Neural cell (in vitro differentiated cells): ENCODE results near the gene BTBD7. TPM values are rescaled to one million over a fixed set of nuclear protein-coding genes. Genes with fewer than 3 reads are reported as not detected.

Source experiments
- H2AFZ ChIP-seq: fragments of 200-600, 300-800 bp; sonication (generic), shearing (Covaris generic); 2 replicates; pipeline ENCODE4 v1.6.0; 2014; ENCODE audit warnings: low read depth, mild to moderate bottlenecking, antibody characterized with exemption, low read length, moderate library complexity
- H3F3A ChIP-seq: fragments of 200-600 bp; shearing (Covaris generic); 2 replicates; pipeline ENCODE4 v1.6.1; 2016; ENCODE audit warnings: mild to moderate bottlenecking, moderate library complexity, mixed read lengths, antibody characterized with exemption, low read length; ENCODE audit not compliant: insufficient read depth, poor library complexity, severe bottlenecking
- H3K27ac ChIP-seq: fragments of 200-600, 300-800 bp; sonication (generic), shearing (Covaris generic); 2 replicates; pipeline ENCODE4 v1.5.1; 2014; ENCODE audit warnings: mild to moderate bottlenecking, low read length, moderate library complexity
- H3K27me3 ChIP-seq: fragments of 300-800, 200-600 bp; sonication (generic), shearing (Covaris generic); 2 replicates; pipeline ENCODE4 v1.6.0; 2014; ENCODE audit warnings: mild to moderate bottlenecking, low read depth, low read length, moderate library complexity; ENCODE audit not compliant: insufficient read depth
- H3K36me3 ChIP-seq: fragments of 300-800, 200-600 bp; sonication (generic), shearing (Covaris generic); 2 replicates; pipeline ENCODE4 v1.5.1; 2014; ENCODE audit warnings: mild to moderate bottlenecking, antibody characterized with exemption, low read length, moderate library complexity; ENCODE audit not compliant: insufficient read depth
- H3K4me2 ChIP-seq: fragments of 300-800, 200-600 bp; sonication (generic), shearing (Covaris generic); 2 replicates; pipeline ENCODE4 v1.6.0; 2014; ENCODE audit warnings: mild to moderate bottlenecking, low read length
- H3K4me3 ChIP-seq: fragments of 300-800, 200-600 bp; sonication (generic), shearing (Covaris generic); 2 replicates; pipeline ENCODE4 v1.5.1; 2014; ENCODE audit warnings: mild to moderate bottlenecking, low read length, moderate library complexity
- H3K79me2 ChIP-seq: fragments of 200-600 bp; shearing (Covaris generic); replicated peaks from 2 replicates; pipeline ENCODE4 v1.6.0; 2014; ENCODE audit warnings: mild to moderate bottlenecking, low read length, moderate library complexity; ENCODE audit not compliant: insufficient read depth
- H3K9ac ChIP-seq: fragments of 300-800, 200-600 bp; sonication (generic), shearing (Covaris generic); 2 replicates; pipeline ENCODE4 v1.6.1; 2016; ENCODE audit warnings: mild to moderate bottlenecking, low read length, mixed read lengths
- H3K9me2 ChIP-seq: fragments of 200-600 bp; shearing (Covaris generic); 2 replicates; pipeline ENCODE4 v1.6.1; 2016; ENCODE audit warnings: mild to moderate bottlenecking, low read length, mixed read lengths; ENCODE audit not compliant: insufficient read depth
- H3K9me3 ChIP-seq: fragments of 200-600, 300-800 bp; sonication (generic), shearing (Covaris generic); 2 replicates; pipeline ENCODE4 v1.6.1; 2016; ENCODE audit warnings: mild to moderate bottlenecking, mixed run types, low read length, moderate library complexity, mixed read lengths
- H4K20me1 ChIP-seq: fragments of 200-600 bp; shearing (Covaris generic); 2 replicates; pipeline ENCODE4 v1.6.1; 2016; ENCODE audit warnings: mild to moderate bottlenecking, mixed run types; ENCODE audit not compliant: insufficient read depth
- EP300 ChIP-seq: fragments of 450-650 bp; conservative IDR thresholded peaks from 2 replicates; pipeline ENCODE4 v1.6.1; 2014; ENCODE audit warnings: antibody characterized with exemption, mild to moderate bottlenecking, moderate library complexity; ENCODE audit not compliant: poor library complexity, severe bottlenecking
- EZH2 ChIP-seq: fragments of 200-600, 300-800 bp; shearing (Covaris generic), sonication (generic); IDR thresholded peaks from 2 replicates; pipeline ENCODE4 v1.6.1; 2014; ENCODE audit warnings: antibody characterized with exemption, low read length, borderline replicate concordance, mild to moderate bottlenecking; ENCODE audit not compliant: insufficient read depth, poor library complexity, severe bottlenecking
- MXI1 ChIP-seq: fragments of 450-650 bp; conservative IDR thresholded peaks from 2 replicates; pipeline ENCODE4 v1.6.1; 2014; ENCODE audit warnings: antibody characterized with exemption, mild to moderate bottlenecking; ENCODE audit not compliant: poor library complexity, severe bottlenecking
- POLR2AphosphoS5 ChIP-seq: IDR thresholded peaks from 2 replicates; pipeline ENCODE4 v1.6.1; 2012
- RAD21 ChIP-seq: fragments of 450-650 bp; conservative IDR thresholded peaks from 2 replicates; pipeline ENCODE4 v1.6.1; 2014; ENCODE audit warnings: antibody characterized with exemption, mild to moderate bottlenecking, moderate library complexity
- SMC3 ChIP-seq: fragments of 450-650 bp; conservative IDR thresholded peaks from 2 replicates; pipeline ENCODE4 v1.6.1; 2014; ENCODE audit warnings: antibody characterized with exemption, mild to moderate bottlenecking, moderate library complexity; ENCODE audit not compliant: poor library complexity
- TAF1 ChIP-seq: IDR thresholded peaks from 2 replicates; pipeline ENCODE4 v1.6.1; 2012; ENCODE audit warnings: low read depth
- polyA plus RNA-seq: library from polyadenylated mRNA; depleted of rRNA; stranded (reverse); fragments of >200 nt; gene quantifications from 2 replicates; pipeline ENCODE4 v1.2.3, GENCODE V29; 2014
- TF ChIP-seq, protein P1 (sequence below): IDR thresholded peaks from 2 replicates; pipeline ENCODE4 v1.6.1; 2012; ENCODE audit warnings: borderline replicate concordance
- TF ChIP-seq, protein P2 (sequence below): fragments of 450-650 bp; IDR thresholded peaks from 2 replicates; pipeline ENCODE4 v1.5.1; 2014; ENCODE audit warnings: antibody characterized with exemption, mild to moderate bottlenecking, moderate library complexity; ENCODE audit not compliant: poor library complexity, severe bottlenecking

Gene BTBD7
- polyA plus RNA-seq, 1 donor from 2014 or later = 11.5 TPM

DNA sequence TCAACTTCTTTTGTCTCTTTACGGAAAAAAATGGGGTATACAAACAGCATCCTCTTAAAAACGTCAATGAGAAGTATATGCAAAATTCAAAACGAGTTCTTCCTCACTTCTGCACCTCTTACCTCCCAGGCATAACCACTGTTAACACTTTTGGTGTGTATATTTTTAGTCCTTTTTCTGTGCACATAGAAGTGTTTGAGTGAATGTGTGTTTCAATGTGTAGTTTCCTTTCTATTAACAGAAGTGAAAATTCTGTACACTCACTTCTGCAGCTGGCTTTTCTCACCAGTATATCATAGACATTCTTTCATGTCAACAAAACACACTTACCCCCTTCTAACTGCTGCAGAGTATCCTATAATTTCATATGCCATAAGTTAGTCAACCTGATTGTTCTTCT lies 120.4 kb downstream of the BTBD7 start:
- H3K4me3 ChIP-seq = no peak overlapping the region
- H3K79me2 ChIP-seq = peaks cover 21% of the 10 kb centered on the region
- no peak overlapping the region for H3K9ac ChIP-seq
- no peak overlapping the region for H3K27ac ChIP-seq
- no peaks in the 10 kb centered on the region for H3K36me3 ChIP-seq
- H3K27me3 ChIP-seq = no peaks in the 10 kb centered on the region
- no peaks in the 10 kb centered on the region for H3K9me2 ChIP-seq
- no peaks in the 10 kb centered on the region for H3K9me3 ChIP-seq
- TF ChIP-seq, protein P1, sequence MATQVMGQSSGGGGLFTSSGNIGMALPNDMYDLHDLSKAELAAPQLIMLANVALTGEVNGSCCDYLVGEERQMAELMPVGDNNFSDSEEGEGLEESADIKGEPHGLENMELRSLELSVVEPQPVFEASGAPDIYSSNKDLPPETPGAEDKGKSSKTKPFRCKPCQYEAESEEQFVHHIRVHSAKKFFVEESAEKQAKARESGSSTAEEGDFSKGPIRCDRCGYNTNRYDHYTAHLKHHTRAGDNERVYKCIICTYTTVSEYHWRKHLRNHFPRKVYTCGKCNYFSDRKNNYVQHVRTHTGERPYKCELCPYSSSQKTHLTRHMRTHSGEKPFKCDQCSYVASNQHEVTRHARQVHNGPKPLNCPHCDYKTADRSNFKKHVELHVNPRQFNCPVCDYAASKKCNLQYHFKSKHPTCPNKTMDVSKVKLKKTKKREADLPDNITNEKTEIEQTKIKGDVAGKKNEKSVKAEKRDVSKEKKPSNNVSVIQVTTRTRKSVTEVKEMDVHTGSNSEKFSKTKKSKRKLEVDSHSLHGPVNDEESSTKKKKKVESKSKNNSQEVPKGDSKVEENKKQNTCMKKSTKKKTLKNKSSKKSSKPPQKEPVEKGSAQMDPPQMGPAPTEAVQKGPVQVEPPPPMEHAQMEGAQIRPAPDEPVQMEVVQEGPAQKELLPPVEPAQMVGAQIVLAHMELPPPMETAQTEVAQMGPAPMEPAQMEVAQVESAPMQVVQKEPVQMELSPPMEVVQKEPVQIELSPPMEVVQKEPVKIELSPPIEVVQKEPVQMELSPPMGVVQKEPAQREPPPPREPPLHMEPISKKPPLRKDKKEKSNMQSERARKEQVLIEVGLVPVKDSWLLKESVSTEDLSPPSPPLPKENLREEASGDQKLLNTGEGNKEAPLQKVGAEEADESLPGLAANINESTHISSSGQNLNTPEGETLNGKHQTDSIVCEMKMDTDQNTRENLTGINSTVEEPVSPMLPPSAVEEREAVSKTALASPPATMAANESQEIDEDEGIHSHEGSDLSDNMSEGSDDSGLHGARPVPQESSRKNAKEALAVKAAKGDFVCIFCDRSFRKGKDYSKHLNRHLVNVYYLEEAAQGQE = no peak
- TF ChIP-seq, protein P2, sequence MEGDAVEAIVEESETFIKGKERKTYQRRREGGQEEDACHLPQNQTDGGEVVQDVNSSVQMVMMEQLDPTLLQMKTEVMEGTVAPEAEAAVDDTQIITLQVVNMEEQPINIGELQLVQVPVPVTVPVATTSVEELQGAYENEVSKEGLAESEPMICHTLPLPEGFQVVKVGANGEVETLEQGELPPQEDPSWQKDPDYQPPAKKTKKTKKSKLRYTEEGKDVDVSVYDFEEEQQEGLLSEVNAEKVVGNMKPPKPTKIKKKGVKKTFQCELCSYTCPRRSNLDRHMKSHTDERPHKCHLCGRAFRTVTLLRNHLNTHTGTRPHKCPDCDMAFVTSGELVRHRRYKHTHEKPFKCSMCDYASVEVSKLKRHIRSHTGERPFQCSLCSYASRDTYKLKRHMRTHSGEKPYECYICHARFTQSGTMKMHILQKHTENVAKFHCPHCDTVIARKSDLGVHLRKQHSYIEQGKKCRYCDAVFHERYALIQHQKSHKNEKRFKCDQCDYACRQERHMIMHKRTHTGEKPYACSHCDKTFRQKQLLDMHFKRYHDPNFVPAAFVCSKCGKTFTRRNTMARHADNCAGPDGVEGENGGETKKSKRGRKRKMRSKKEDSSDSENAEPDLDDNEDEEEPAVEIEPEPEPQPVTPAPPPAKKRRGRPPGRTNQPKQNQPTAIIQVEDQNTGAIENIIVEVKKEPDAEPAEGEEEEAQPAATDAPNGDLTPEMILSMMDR = no peak
- TF ChIP-seq MXI1 (no peak), SMC3 (no peak), POLR2AphosphoS5 (no peak), EP300 (no peak), TAF1 (no peak), RAD21 (no peak), EZH2 (no peak)
- no peak overlapping the region for H2AFZ ChIP-seq
- H3K4me2 ChIP-seq = no peak overlapping the region
- H4K20me1 ChIP-seq = no peaks in the 10 kb centered on the region
- H3F3A ChIP-seq = no peaks in the 10 kb centered on the region

DNA sequence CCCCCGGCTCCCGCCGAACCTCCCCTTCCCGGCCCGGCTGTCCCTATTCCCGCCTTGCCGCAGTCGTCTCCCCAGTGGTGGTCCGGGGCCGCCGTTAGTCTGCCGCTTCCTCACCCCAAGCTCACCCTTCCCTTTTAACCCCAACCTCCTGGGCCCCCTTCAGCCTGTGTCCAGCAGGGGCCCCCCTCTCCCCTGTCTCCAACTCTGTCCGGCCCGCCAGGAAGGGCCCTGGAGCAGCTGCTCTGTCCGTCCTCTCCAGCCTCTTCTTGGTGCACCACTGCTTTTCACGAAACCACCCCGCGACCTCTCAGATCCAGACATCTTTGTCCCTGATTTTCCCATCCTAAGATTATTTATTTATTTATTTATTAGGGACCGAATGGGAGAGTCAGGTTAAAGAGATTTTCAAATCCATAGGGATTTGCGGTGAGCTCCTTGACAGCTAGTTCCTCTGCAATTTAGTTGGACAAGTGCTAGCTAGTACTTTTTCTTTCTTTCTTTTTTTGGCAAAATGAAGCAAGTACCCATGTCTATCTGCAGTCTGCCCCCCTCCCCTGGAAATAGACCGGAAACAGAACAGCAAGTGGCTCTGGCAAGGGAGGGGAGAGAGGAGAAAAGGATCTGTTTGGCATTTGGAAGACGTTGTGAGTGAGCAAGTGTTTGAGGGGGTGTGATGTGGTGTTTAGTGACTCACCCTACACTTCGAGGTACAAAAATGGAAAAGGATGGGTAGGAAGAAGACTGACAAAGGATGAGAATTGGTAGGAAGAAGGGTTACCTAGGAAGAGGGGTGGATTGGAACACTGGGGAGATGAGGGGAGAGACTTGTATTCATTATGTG lies 125.1 kb downstream of the BTBD7 start:
- peak overlapping the region; percentile 43 for H2AFZ ChIP-seq

More for the DNA sequence above, 125.1 kb downstream of the BTBD7 start:
- Histone ChIP-seq H3F3A (no peaks in the 10 kb centered on the region), H3K79me2 (peaks cover 23% of the 10 kb centered on the region), H3K4me2 (peak overlapping the region; percentile 93), H4K20me1 (no peaks in the 10 kb centered on the region), H3K27me3 (no peaks in the 10 kb centered on the region), H3K9me2 (no peaks in the 10 kb centered on the region), H3K9ac (peak overlapping the region; percentile 78), H3K36me3 (no peaks in the 10 kb centered on the region), H3K4me3 (peak overlapping the region; percentile 78), H3K27ac (peak overlapping the region; percentile 66), H3K9me3 (no peaks in the 10 kb centered on the region)
- TF ChIP-seq MXI1 (peak; percentile 4), TAF1 (no peak), SMC3 (no peak)
